ENCODE results near the gene TJP3.

TJP3 gene

GRCh38 chr19:3691726-3692125 is 16.5 kb upstream of the TJP3 start:
- no peak for DNase-seq (ENCODE audit: low read depth)

GRCh38 chr19:3692141-3693024 is 15.8 kb upstream of the TJP3 start:
- no peak for DNase-seq (ENCODE audit: low read depth)

GRCh38 chr19:3693025-3693925 is 14.9 kb upstream of the TJP3 start:
- no peak for DNase-seq (ENCODE audit: low read depth)

GRCh38 chr19:3694361-3695123 is 13.6 kb upstream of the TJP3 start:
- DNase-seq (ENCODE audit: low read depth), result no peak

GRCh38 chr19:3695124-3695733 is 13.0 kb upstream of the TJP3 start:
- no peak for DNase-seq (ENCODE audit: low read depth)

- no peak for DNase-seq (ENCODE audit: low read depth)
These were observed 12.1 kb upstream of the TJP3 start for GRCh38 chr19:3695986-3696659.

- DNase-seq (ENCODE audit: low read depth), result no peak
These were observed 11.6 kb upstream of the TJP3 start for GRCh38 chr19:3696660-3696995.

GRCh38 chr19:3697094-3697493 is 11.1 kb upstream of the TJP3 start:
- DNase-seq (ENCODE audit: low read depth), result no peak

GRCh38 chr19:3697671-3698385 is 10.4 kb upstream of the TJP3 start:
- no peak for DNase-seq (ENCODE audit: low read depth)

GRCh38 chr19:3698386-3698950 is 9.7 kb upstream of the TJP3 start:
- no peak for DNase-seq (ENCODE audit: low read depth)

- DNase-seq (ENCODE audit: low read depth), result peak; percentile 41
These were observed 9.0 kb upstream of the TJP3 start for GRCh38 chr19:3698974-3699740.

- no peak for DNase-seq (ENCODE audit: low read depth)
These were observed 8.4 kb upstream of the TJP3 start for GRCh38 chr19:3699741-3700241.

- peak; percentile 79 for DNase-seq (ENCODE audit: low read depth)
These were observed 7.7 kb upstream of the TJP3 start, which contains the start of gene PIP5K1C for GRCh38 chr19:3700242-3701032. Gene PIP5K1C (minus strand): TSS chr19:3700468. CDS start chr19:3700390, 78 bp downstream.

GRCh38 chr19:3701200-3701599 is 7.0 kb upstream of the TJP3 start:
- no peak for DNase-seq (ENCODE audit: low read depth)

GRCh38 chr19:3707868-3708206 is 347 bp upstream of the TJP3 start:
- no peak for DNase-seq (ENCODE audit: low read depth)

- peak; percentile 75 for DNase-seq (ENCODE audit: low read depth)
These were observed 2.2 kb downstream of the TJP3 start for GRCh38 chr19:3710265-3710812.

- no peak for DNase-seq (ENCODE audit: low read depth)
These were observed 4.8 kb downstream of the TJP3 start for GRCh38 chr19:3712663-3713611.

Measured in iris pigment epithelial cell (primary cell).